Measurements from ENCODE around the gene PEX5L. TPM values are rescaled to one million over a fixed set of nuclear protein-coding genes. Genes with fewer than 3 reads are reported as not detected.

Gene PEX5L
- total RNA-seq, 2 donors from 2014 or later, result 0.07 to 0.90 TPM

DNA sequence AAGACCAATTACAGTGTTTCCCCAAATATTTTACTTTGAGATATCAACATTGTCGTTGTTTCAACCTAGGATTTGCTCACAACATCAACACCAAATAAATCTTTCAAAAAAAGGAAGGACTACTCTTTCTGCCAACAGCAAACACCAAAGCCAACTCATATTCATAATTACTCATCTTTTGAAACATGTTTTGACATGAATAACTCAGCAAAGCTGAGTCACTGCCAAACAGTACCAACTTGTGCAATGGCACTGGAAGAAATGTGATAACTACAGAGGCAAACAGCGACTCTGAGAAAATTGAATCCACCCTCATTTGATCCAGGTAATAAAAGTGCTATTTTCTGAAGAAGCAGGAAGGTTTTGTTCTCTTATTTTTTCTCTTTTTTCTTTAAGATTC lies 67.2 kb downstream of the PEX5L start:
- DNase-seq (ENCODE audit: low spot score), result no peak
- no peaks in the 10 kb centered on the region for H3K36me3 ChIP-seq
- no peaks in the 10 kb centered on the region for H3K27me3 ChIP-seq
- no peaks in the 10 kb centered on the region for H3K9me3 ChIP-seq
- TF ChIP-seq, protein P1, sequence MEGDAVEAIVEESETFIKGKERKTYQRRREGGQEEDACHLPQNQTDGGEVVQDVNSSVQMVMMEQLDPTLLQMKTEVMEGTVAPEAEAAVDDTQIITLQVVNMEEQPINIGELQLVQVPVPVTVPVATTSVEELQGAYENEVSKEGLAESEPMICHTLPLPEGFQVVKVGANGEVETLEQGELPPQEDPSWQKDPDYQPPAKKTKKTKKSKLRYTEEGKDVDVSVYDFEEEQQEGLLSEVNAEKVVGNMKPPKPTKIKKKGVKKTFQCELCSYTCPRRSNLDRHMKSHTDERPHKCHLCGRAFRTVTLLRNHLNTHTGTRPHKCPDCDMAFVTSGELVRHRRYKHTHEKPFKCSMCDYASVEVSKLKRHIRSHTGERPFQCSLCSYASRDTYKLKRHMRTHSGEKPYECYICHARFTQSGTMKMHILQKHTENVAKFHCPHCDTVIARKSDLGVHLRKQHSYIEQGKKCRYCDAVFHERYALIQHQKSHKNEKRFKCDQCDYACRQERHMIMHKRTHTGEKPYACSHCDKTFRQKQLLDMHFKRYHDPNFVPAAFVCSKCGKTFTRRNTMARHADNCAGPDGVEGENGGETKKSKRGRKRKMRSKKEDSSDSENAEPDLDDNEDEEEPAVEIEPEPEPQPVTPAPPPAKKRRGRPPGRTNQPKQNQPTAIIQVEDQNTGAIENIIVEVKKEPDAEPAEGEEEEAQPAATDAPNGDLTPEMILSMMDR (IDR thresholded peaks at IDR 0.05), result no peak
- H3K27ac ChIP-seq, result no peak overlapping the region
- H3K4me1 ChIP-seq, result no peaks in the 10 kb centered on the region
- H3K4me3 ChIP-seq, result no peak overlapping the region

DNA sequence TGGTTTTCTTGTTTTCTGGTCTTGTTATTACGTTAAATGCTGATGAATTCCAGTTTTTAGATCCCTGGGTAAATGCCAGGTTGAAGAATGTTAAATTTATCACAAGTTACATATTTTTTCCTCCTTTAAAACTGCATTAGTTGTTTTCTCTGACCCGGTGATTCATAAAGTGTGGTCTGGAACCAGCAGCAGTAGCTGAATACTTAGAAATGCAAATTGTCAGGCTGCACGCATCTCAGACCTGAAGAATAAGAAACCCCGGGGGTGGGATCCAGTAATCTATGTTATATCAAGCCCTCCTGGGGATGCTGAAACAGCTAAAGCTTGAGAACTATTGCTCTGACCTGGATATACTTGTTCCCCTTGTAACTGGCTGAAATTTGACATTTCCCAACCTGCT lies 69.1 kb downstream of the PEX5L start:
- Histone ChIP-seq H3K4me1 (no peaks in the 10 kb centered on the region), H3K9me3 (no peaks in the 10 kb centered on the region), H3K4me3 (no peak overlapping the region), H3K36me3 (no peaks in the 10 kb centered on the region), H3K27me3 (no peaks in the 10 kb centered on the region), H3K27ac (no peak overlapping the region)
- TF ChIP-seq, protein P1 (IDR thresholded peaks at IDR 0.05), result no peak
- DNase-seq (ENCODE audit: low spot score), result no peak

DNA sequence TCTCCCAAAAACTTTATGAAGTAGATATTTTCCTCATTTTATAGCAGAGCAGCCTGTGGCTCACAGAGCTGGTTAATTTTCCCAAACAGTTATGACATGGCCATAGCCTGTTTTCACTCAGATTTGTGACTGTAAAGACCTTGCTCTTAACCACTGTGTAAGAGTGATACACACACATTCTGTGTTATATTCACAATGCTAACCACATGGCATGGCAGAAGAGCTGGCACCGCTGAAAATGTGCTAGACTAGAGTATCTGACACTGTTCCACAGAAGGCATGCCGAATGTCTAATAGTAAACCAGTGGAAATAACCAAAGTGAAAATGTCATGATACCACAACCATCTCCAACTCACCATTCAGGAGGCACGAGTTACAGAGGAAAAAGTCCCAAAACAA lies 71.8 kb downstream of the PEX5L start:
- H3K4me1 ChIP-seq, result no peaks in the 10 kb centered on the region
- no peak overlapping the region for H3K27ac ChIP-seq
- H3K9me3 ChIP-seq, result no peaks in the 10 kb centered on the region
- no peaks in the 10 kb centered on the region for H3K36me3 ChIP-seq
- no peaks in the 10 kb centered on the region for H3K27me3 ChIP-seq
- no peak for DNase-seq (ENCODE audit: low spot score)
- H3K4me3 ChIP-seq, result no peak overlapping the region
- TF ChIP-seq, protein P1 (IDR thresholded peaks at IDR 0.05), result no peak

DNA sequence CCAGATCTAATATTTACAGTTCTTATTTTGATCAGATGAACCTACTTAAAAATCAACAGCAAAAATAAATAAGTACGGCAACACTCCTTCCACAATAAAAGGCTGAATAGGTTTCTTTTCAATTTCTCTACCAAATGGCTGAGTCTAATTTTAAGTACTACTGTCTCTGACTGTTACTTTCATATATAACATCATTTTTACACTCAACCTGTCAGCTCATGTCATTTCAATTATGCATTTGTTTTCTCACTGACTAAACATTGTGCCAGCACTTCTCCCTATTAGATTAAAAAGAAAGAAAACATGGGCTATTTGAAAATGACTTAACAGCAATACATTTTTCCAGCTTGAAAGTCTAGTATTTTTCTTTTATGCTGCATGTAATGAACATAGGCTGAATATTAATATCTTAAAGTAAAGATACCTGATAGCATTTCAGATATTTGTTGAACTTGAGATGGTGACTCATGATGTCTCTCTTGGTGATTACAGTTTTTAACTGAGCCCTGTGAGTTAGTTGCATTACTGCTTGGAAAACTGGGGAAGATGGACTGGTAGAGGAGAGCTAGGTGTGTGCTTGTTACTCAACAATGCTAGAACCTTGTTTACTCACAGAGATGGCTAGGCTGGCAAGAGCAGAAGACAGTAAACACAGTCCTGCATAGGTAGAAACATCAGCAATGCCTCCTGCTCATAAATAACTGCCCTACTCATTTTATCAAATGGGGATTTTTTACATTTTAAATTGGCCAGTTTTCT lies 73.9 kb downstream of the PEX5L start:
- TF ChIP-seq, protein P1 (IDR thresholded peaks at IDR 0.05), result no peak
- DNase-seq (ENCODE audit: low spot score), result no peak
- H3K27ac ChIP-seq, result no peak overlapping the region

DNA sequence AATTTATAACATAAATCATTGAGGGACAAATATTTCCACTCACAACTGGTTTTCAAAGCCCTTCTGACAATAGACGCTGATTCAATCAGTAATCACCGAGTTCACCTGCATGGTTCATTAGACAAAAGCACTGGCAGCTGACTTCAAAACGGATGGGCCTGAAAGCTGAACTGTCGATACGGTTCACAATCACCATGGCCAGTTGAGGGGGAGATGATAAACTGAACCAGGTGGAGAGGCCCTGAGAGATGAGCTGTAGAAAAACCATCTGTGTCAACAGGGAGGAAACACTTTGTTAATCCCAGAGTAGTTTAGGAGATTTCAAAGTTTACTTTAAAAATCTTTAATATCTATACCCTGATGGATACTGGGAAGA lies 75.0 kb downstream of the PEX5L start:
- TF ChIP-seq, protein P1 (IDR thresholded peaks at IDR 0.05), result no peak
- DNase-seq (ENCODE audit: low spot score), result no peak
- no peak overlapping the region for H3K4me3 ChIP-seq
- no peaks in the 10 kb centered on the region for H3K27me3 ChIP-seq
- H3K27ac ChIP-seq, result no peak overlapping the region
- no peaks in the 10 kb centered on the region for H3K4me1 ChIP-seq
- no peaks in the 10 kb centered on the region for H3K9me3 ChIP-seq
- H3K36me3 ChIP-seq, result no peaks in the 10 kb centered on the region

More for the DNA sequence above, 73.9 kb downstream of the PEX5L start:
- H3K9me3 ChIP-seq, result no peaks in the 10 kb centered on the region
- H3K4me1 ChIP-seq, result no peaks in the 10 kb centered on the region
- no peaks in the 10 kb centered on the region for H3K27me3 ChIP-seq
- no peak overlapping the region for H3K4me3 ChIP-seq
- no peaks in the 10 kb centered on the region for H3K36me3 ChIP-seq
